Endothelial cell of umbilical vein (primary cell): ENCODE results near the gene WDR41. TPM values are rescaled to one million over a fixed set of nuclear protein-coding genes. Genes with fewer than 3 reads are reported as not detected.

Experiments used
- BruUV-seq: library from RNA; stranded (reverse); fragments of 400-500 nt; replicated peaks from 2 replicates; lab custom pipeline; 2021; lab: Mats Ljungman, UMichigan
- CTCF ChIA-PET: fragments of 300-600, 350-600 bp; sonication (Branson Sonifier 250); formaldehyde crosslinking; loops from one replicate; lab custom pipeline; 2021; ENCODE audit warnings: antibody characterized with exemption, inconsistent platforms; lab: Charles Lee
- POLR2A ChIA-PET: fragments of 300-600, 350-600 bp; sonication (Branson Sonifier 250); formaldehyde crosslinking; loops from one replicate; lab custom pipeline; 2021; ENCODE audit warnings: antibody characterized with exemption, inconsistent platforms; lab: Charles Lee
- DNase-seq: peaks from one replicate; pipeline ENCODE4 v3.0.0-alpha.2; 2011; ENCODE audit warnings: low read depth, low spot score
- FAIRE-seq: peaks from 2 replicates; lab custom pipeline; 2011; peaks lifted over from hg19 to GRCh38; lab: Jason Lieb, UNC
- H2AFZ ChIP-seq: 2 replicates; pipeline ENCODE4 v1.6.0; 2012; ENCODE audit warnings: low read depth, low read length, control low read depth, inconsistent platforms
- H3K27ac ChIP-seq: 2 replicates; pipeline ENCODE4 v1.5.1; 2011; ENCODE audit warnings: low read depth, mild to moderate bottlenecking, control low read depth, low read length, moderate library complexity; ENCODE audit not compliant: insufficient read depth
- H3K27me3 ChIP-seq, 2 experiments: 2 replicates each; pipeline versions ENCODE4 v1.6.0 to v1.6.1; 2011; ENCODE audit warnings: low read length in 2 of 2, mixed read lengths in 1 of 2; ENCODE audit not compliant: control insufficient read depth in 2 of 2, insufficient read depth in 2 of 2
- H3K36me3 ChIP-seq, 2 experiments: 2 replicates in 1 of 2; 3 replicates in 1 of 2; pipeline ENCODE4 v1.5.1; 2011; ENCODE audit warnings: low read length in 2 of 2, mild to moderate bottlenecking in 1 of 2, moderate library complexity in 1 of 2; ENCODE audit not compliant: control insufficient read depth in 2 of 2, insufficient read depth in 2 of 2; ENCODE audit errors: extremely low read depth in 1 of 2
- H3K4me1 ChIP-seq: 3 replicates; pipeline ENCODE4 v1.5.1; 2011; ENCODE audit warnings: mild to moderate bottlenecking, low read length; ENCODE audit not compliant: control insufficient read depth, insufficient read depth; ENCODE audit errors: extremely low read depth
- H3K4me2 ChIP-seq: 2 replicates; pipeline ENCODE4 v1.6.1; 2011; ENCODE audit warnings: low read length, control low read depth, mixed read lengths; ENCODE audit not compliant: insufficient read depth
- H3K4me3 ChIP-seq, 3 experiments: fragments of 200-600 bp in 1 of 3; sonication (generic), shearing (Covaris generic) in 1 of 3; replicated peaks in 1 of 3; 2 replicates each; pipeline ENCODE4 v1.5.1; 2011 to 2016; ENCODE audit warnings: control low read depth in 3 of 3, low read length in 3 of 3, mild to moderate bottlenecking in 2 of 3, inconsistent platforms in 1 of 3, low read depth in 1 of 3, moderate library complexity in 1 of 3; ENCODE audit not compliant: insufficient read depth in 1 of 3
- H3K79me2 ChIP-seq: 2 replicates; pipeline ENCODE4 v1.6.0; 2012; ENCODE audit warnings: low read length, inconsistent platforms; ENCODE audit not compliant: control insufficient read depth, insufficient read depth
- H3K9ac ChIP-seq: replicated peaks from 2 replicates; pipeline ENCODE3; 2011; ENCODE audit warnings: low read length, control low read depth; ENCODE audit not compliant: insufficient read depth; ENCODE audit errors: extremely low read depth
- H3K9me1 ChIP-seq: replicated peaks from 3 replicates; pipeline ENCODE4 v1.6.0; 2011; ENCODE audit warnings: mild to moderate bottlenecking, low read length; ENCODE audit not compliant: control insufficient read depth, insufficient read depth; ENCODE audit errors: extremely low read depth
- H3K9me3 ChIP-seq: replicated peaks from 2 replicates; pipeline ENCODE4 v1.5.1; 2012; ENCODE audit warnings: low read length, inconsistent platforms; ENCODE audit not compliant: control insufficient read depth, insufficient read depth
- H4K20me1 ChIP-seq: replicated peaks from 2 replicates; pipeline ENCODE3; 2011; ENCODE audit warnings: mild to moderate bottlenecking, low read length; ENCODE audit not compliant: control insufficient read depth, insufficient read depth; ENCODE audit errors: extremely low read depth
- EZH2 ChIP-seq: IDR thresholded peaks from 2 replicates; pipeline ENCODE4 v1.6.1; 2012; ENCODE audit warnings: borderline replicate concordance, low read depth, mild to moderate bottlenecking, moderate library complexity, low read length, inconsistent platforms; ENCODE audit not compliant: severe bottlenecking
- FOS ChIP-seq: IDR thresholded peaks from 2 replicates; pipeline ENCODE4 v1.6.1; 2011; ENCODE audit warnings: mild to moderate bottlenecking, low read length, moderate library complexity, borderline replicate concordance; ENCODE audit not compliant: insufficient read depth
- GATA2 ChIP-seq: IDR thresholded peaks from 2 replicates; pipeline ENCODE4 v1.7.0; 2011; ENCODE audit warnings: low read depth, mild to moderate bottlenecking, moderate library complexity, mixed read lengths, low read length; ENCODE audit not compliant: insufficient read length, insufficient read depth
- JUN ChIP-seq: IDR thresholded peaks from 2 replicates; pipeline ENCODE4 v1.6.1; 2011; ENCODE audit warnings: borderline replicate concordance, low read depth; ENCODE audit not compliant: insufficient read length, insufficient read depth
- MYC ChIP-seq: IDR thresholded peaks from one replicate; pipeline ENCODE4 v1.6.1; 2011; ENCODE audit warnings: mild to moderate bottlenecking, low read depth, low read length
- POLR2A ChIP-seq: IDR thresholded peaks from 2 replicates; pipeline ENCODE4 v1.6.1; 2012; ENCODE audit warnings: low read depth, mild to moderate bottlenecking, control low read depth, low read length
- POLR2AphosphoS5 ChIP-seq: IDR thresholded peaks from 2 replicates; pipeline ENCODE4 v1.6.1; 2012; ENCODE audit warnings: low read depth, mild to moderate bottlenecking, control low read depth, low read length, moderate library complexity; ENCODE audit not compliant: insufficient read depth
- dilution Hi-C: fragments of 300-500 bp; cut with MboI; formaldehyde crosslinking; loops from one replicate; pipeline ENCODE4 v1.15.0; 2019; ENCODE audit warnings: low sequenced_read_pairs; ENCODE audit not compliant: extremely low pct_ligation_motif_present
- intact Hi-C: fragments of 100-400 bp; cut with micrococcal nuclease; formaldehyde crosslinking; loops from one replicate; pipeline ENCODE4 v1.10.0; 2022
- polyA plus RNA-seq, 4 experiments: library from polyadenylated mRNA; depleted of rRNA in 3 of 4; stranded (reverse) in 3 of 4; unstranded in 1 of 4; fragments of >200 nt; gene quantifications; 2 replicates each; pipeline versions ENCODE4 v1.2.1 to v1.2.3, GENCODE V29; 2011 to 2012; ENCODE audit warnings: missing spikeins in 1 of 4
- total RNA-seq: library from RNA; stranded (reverse); gene quantifications from 2 replicates; pipeline ENCODE4 v1.2.3, GENCODE V29; 2021
- TF ChIP-seq, protein P1 (sequence below), 2 donors: IDR thresholded peaks; 1 replicate in 1 of 2; 2 replicates in 1 of 2; pipeline ENCODE4 v1.5.1; 2011; ENCODE audit warnings: low read length in 2 of 2, mild to moderate bottlenecking in 2 of 2, moderate library complexity in 2 of 2, control low read depth in 1 of 2, inconsistent platforms in 1 of 2, low read depth in 1 of 2; ENCODE audit not compliant: insufficient read depth in 1 of 2; ENCODE audit errors: extremely low read depth in 1 of 2
- TF ChIP-seq, protein P2 (sequence below): IDR thresholded peaks from 2 replicates; pipeline ENCODE4 v1.6.1; 2011; ENCODE audit not compliant: insufficient read depth, insufficient read length

WDR41 gene
- total and polyA plus RNA-seq, 2 donors (not counting 3 experiments of a cell fraction or from before 2014, with no cell fraction given): 10.2 to 33.6 TPM

DNA sequence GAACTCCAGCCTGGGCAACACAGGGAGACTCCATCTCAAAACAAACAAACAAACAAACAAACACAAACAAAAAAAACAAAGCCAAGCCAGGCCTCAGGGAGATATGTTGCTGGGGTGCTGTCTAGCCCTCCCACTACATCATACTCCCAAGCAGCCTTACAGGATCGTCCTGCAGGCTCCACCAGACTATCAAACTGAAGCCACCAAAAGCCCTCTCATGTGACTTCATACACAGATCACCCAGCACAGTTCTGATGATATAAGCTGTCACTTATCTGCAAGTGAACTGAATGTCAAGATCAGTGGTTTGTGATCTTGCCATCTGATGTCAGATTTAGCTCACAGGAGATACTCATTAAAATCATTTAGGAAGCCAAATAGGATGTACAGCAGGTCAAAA lies 43.3 kb downstream of the WDR41 start:
- dilution Hi-C loops (no loop called here), intact Hi-C loops (no loop called here)
- Histone ChIP-seq H3K27ac (no peak overlapping the region), H3K36me3 (no peaks in the 10 kb centered on the region), H3K4me3 (no peak overlapping the region), H3K27me3 (no peaks in the 10 kb centered on the region), H3K9me1 (no peaks in the 10 kb centered on the region), H3K4me1 (no peaks in the 10 kb centered on the region), H2AFZ (no peak overlapping the region), H3K9me3 (no peaks in the 10 kb centered on the region), H3K4me2 (no peak overlapping the region), H3K79me2 (no peaks in the 10 kb centered on the region), H4K20me1 (no peaks in the 10 kb centered on the region), H3K9ac (no peak overlapping the region)
- ChIA-PET POLR2A (no interaction called here), CTCF (no interaction called here)
- DNase-seq: no peak
- TF ChIP-seq MYC (no peak), GATA2 (no peak), POLR2AphosphoS5 (no peak), JUN (no peak), POLR2A (no peak), EZH2 (no peak), FOS (no peak)
- TF ChIP-seq, protein P1, sequence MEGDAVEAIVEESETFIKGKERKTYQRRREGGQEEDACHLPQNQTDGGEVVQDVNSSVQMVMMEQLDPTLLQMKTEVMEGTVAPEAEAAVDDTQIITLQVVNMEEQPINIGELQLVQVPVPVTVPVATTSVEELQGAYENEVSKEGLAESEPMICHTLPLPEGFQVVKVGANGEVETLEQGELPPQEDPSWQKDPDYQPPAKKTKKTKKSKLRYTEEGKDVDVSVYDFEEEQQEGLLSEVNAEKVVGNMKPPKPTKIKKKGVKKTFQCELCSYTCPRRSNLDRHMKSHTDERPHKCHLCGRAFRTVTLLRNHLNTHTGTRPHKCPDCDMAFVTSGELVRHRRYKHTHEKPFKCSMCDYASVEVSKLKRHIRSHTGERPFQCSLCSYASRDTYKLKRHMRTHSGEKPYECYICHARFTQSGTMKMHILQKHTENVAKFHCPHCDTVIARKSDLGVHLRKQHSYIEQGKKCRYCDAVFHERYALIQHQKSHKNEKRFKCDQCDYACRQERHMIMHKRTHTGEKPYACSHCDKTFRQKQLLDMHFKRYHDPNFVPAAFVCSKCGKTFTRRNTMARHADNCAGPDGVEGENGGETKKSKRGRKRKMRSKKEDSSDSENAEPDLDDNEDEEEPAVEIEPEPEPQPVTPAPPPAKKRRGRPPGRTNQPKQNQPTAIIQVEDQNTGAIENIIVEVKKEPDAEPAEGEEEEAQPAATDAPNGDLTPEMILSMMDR (IDR thresholded peaks at IDR 0.05; ENCODE audit: extremely low read depth in 1 of 2, insufficient read depth in 1 of 2, low read depth in 1 of 2, low read length in 2 of 2): no peak
- TF ChIP-seq, protein P2, sequence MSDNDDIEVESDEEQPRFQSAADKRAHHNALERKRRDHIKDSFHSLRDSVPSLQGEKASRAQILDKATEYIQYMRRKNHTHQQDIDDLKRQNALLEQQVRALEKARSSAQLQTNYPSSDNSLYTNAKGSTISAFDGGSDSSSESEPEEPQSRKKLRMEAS: no peak
- BruUV-seq: no TSS peak
- FAIRE-seq: no peak
